NCI-H2196 (cell line): Measurements from ENCODE around the gene CCDC66.
"Not testable (repeated sequence)": the region's sequence is repeated elsewhere in the genome, so short reads cannot be mapped to it uniquely, and the experiment has no call there.

ENCODE experiments used
- DNase-seq: peaks from one replicate; lab custom pipeline; 2025; ENCODE audit not compliant: unreplicated experiment; lab: John Stamatoyannopoulos, UW

CCDC66 gene

GRCh38 chr3:56556908-56557830, at the start of gene CCDC66:
TSS of gene CCDC66 (plus strand) at chr3:56557175. CDS start at chr3:56557243, 68 bp downstream.
- peak; percentile 81 for DNase-seq

GRCh38 chr3:56519641-56520040, 37.3 kb upstream of the CCDC66 start:
- DNase-seq = no peak

- DNase-seq = no peak
These were observed 34.6 kb upstream of the CCDC66 start for GRCh38 chr3:56522374-56522773.

GRCh38 chr3:56525291-56525690, 31.7 kb upstream of the CCDC66 start:
- DNase-seq = no peak

GRCh38 chr3:56536735-56537134, 20.2 kb upstream of the CCDC66 start:
- no peak for DNase-seq

- peak; percentile 1 for DNase-seq
These were observed 9.5 kb upstream of the CCDC66 start for GRCh38 chr3:56547486-56547885.

GRCh38 chr3:56557831-56558170, 826 bp downstream of the CCDC66 start:
- DNase-seq = no peak

- no peak for DNase-seq
These were observed 16.5 kb downstream of the CCDC66 start for GRCh38 chr3:56573501-56573900.

- DNase-seq = not testable (repeated sequence)
These were observed 25.0 kb downstream of the CCDC66 start for GRCh38 chr3:56581941-56582340.

GRCh38 chr3:56584275-56584674, 27.3 kb downstream of the CCDC66 start:
- not testable (repeated sequence) for DNase-seq

GRCh38 chr3:56590814-56591213, 33.8 kb downstream of the CCDC66 start:
- no peak for DNase-seq

- DNase-seq = no peak
These were observed 34.3 kb downstream of the CCDC66 start for GRCh38 chr3:56591262-56591661.

- no peak for DNase-seq
These were observed 36.6 kb downstream of the CCDC66 start for GRCh38 chr3:56593455-56594158.

- DNase-seq = no peak
These were observed 39.2 kb downstream of the CCDC66 start for GRCh38 chr3:56595975-56596840.

- not testable (repeated sequence) for DNase-seq
These were observed 51.5 kb downstream of the CCDC66 start for GRCh38 chr3:56608479-56608878.

GRCh38 chr3:56610669-56611335, 53.8 kb downstream of the CCDC66 start:
- DNase-seq = no peak

- DNase-seq = no peak
These were observed 54.4 kb downstream of the CCDC66 start for GRCh38 chr3:56611364-56611763.

GRCh38 chr3:56612146-56612545, 55.2 kb downstream of the CCDC66 start:
- no peak for DNase-seq

GRCh38 chr3:56613016-56613415, 56.0 kb downstream of the CCDC66 start:
- DNase-seq = no peak

- DNase-seq = no peak
These were observed 59.6 kb downstream of the CCDC66 start for GRCh38 chr3:56616478-56617006.
